ENCODE measurements around the gene CUTA. TPM values are rescaled to one million over a fixed set of nuclear protein-coding genes. Genes with fewer than 3 reads are reported as not detected.

Gene CUTA
- total RNA-seq, 1 donor, result 155 TPM

- no peak overlapping the region for H3K4me3 ChIP-seq (ENCODE audit: low read depth, low read length)
- no peak for DNase-seq (ENCODE audit: low read depth)
- TF ChIP-seq CTCF (IDR thresholded peaks at IDR 0.05; ENCODE audit: insufficient read depth, low read depth, low read length), result no peak
These were observed 22.9 kb upstream of the CUTA start for GRCh38 chr6:33440649-33441309.

GRCh38 chr6:33439956-33440648 lies 22.2 kb upstream of the CUTA start:
- no peak for TF ChIP-seq CTCF (IDR thresholded peaks at IDR 0.05; ENCODE audit: insufficient read depth, low read depth, low read length)
- no peak overlapping the region for H3K4me3 ChIP-seq (ENCODE audit: low read depth, low read length)
- DNase-seq (ENCODE audit: low read depth), result no peak

GRCh38 chr6:33438978-33439594 lies 21.2 kb upstream of the CUTA start:
- no peak overlapping the region for H3K4me3 ChIP-seq (ENCODE audit: low read depth, low read length)
- no peak for TF ChIP-seq CTCF (IDR thresholded peaks at IDR 0.05; ENCODE audit: insufficient read depth, low read depth, low read length)
- no peak for DNase-seq (ENCODE audit: low read depth)

GRCh38 chr6:33437666-33438065 lies 19.8 kb upstream of the CUTA start:
- no peak overlapping the region for H3K4me3 ChIP-seq (ENCODE audit: low read depth, low read length)
- DNase-seq (ENCODE audit: low read depth), result no peak
- no peak for TF ChIP-seq CTCF (IDR thresholded peaks at IDR 0.05; ENCODE audit: insufficient read depth, low read depth, low read length)

- H3K4me3 ChIP-seq (ENCODE audit: low read depth, low read length), result no peak overlapping the region
- TF ChIP-seq CTCF (IDR thresholded peaks at IDR 0.05; ENCODE audit: insufficient read depth, low read depth, low read length), result no peak
- no peak for DNase-seq (ENCODE audit: low read depth)
These were observed 17.1 kb upstream of the CUTA start for GRCh38 chr6:33434961-33435360.

- no peak for TF ChIP-seq CTCF (IDR thresholded peaks at IDR 0.05; ENCODE audit: insufficient read depth, low read depth, low read length)
- H3K4me3 ChIP-seq (ENCODE audit: low read depth, low read length), result no peak overlapping the region
- DNase-seq (ENCODE audit: low read depth), result peak; percentile 41
These were observed 15.8 kb upstream of the CUTA start for GRCh38 chr6:33433544-33434191.
